Hematopoietic multipotent progenitor cell treated with erythropoietin and hydrocortisone succinate and interleukin-3 and kit ligand, for 4 days (in vitro differentiated cells): ENCODE measurements around the gene LGI2.
A peak's percentile ranks its signal among the peaks of the same experiment; 100 is the strongest.
"Not testable (repeated sequence)": the region's sequence is repeated elsewhere in the genome, so short reads cannot be mapped to it uniquely, and the experiment has no call there.

Experiments
- DNase-seq: peaks from one replicate; pipeline ENCODE4 v3.0.0-alpha.2; 2015

Gene LGI2

GRCh38 chr4:25043548-25043947, 12.8 kb upstream of the LGI2 start:
- DNase-seq, result no peak

- DNase-seq, result no peak
Observed at GRCh38 chr4:25033526-25033925, 2.8 kb upstream of the LGI2 start.

DNA sequence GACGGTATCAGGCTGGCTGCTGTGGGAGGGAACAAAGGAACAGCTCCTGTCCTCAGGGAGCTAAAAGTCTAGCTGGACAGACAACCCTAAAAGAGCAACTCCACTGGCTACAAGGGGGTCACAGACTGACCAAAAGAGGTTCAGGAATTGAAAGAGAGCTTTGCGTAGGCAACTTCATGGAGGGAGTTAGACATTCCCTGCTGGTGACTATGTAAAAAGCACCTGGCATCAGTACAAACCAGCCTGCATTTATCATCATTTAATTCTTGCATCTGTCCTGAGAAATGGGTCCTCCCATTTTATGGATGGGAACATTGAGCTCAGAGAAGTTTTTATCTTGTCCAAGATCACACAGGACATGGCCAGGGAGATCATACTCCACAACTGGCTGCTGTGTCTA, 1.4 kb upstream of the LGI2 start:
- DNase-seq, result no peak

- peak; percentile 8 for DNase-seq
Observed at GRCh38 chr4:25031077-25031621, 403 bp upstream of the LGI2 start.

- DNase-seq, result no peak
Observed at GRCh38 chr4:25029479-25030276, 1.1 kb downstream of the LGI2 start.

DNA sequence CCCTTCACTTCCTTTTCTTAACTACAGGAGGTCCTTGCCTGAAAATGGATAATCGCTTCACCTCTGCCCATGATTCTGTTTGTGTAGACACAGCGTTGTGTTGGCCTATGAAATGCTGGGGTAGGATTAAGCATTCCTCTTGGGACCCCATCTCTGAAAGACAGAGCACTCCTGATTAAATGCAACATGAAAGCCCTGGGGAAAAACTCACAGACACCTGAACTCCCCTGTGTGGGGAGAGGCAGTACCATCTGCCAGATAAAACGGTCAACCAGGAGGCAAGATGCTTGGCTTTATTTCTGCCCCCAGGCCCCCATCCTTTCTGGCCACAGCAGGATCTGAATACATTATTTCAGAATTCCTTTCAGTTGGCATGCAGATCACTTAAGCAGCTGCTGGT, 1.9 kb downstream of the LGI2 start:
- DNase-seq, result no peak

DNA sequence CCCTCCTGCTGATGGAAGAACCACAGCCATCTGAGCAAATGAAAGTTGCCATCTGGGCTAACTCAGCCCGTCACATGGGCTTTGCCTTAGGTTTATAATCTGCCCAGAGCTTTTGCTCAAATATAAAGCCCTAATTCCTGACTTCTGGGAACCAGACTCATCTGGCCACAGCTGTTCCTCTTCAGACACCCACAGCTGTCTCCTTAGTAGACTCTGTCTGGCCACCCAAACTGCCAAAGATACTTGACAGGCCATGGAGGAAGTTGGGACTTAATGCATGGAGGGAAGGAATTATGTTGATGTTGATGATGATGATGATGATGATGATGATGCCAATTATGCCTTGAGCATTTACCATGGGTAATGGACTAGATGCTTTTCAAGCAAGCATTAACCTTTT, 8.0 kb downstream of the LGI2 start:
- no peak for DNase-seq

DNA sequence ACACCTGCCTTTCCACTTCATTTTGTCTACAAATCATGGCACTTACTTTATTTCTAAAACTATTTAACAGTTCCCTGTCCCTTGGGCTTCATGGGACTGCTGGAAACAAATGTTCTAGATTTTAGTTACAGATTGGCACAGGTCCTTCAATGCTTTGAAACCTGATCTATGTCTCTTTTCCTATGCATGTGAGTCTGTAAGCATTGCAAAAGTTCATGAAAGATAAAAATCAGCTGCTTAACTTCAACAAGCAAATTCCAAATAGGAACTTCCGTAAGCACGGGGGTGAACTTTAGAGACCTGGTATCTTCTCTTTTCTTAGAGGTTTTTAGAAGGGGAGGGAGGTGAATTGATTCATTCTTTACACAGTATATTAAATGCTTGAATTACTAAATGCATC, 9.5 kb downstream of the LGI2 start:
- DNase-seq, result no peak

DNA sequence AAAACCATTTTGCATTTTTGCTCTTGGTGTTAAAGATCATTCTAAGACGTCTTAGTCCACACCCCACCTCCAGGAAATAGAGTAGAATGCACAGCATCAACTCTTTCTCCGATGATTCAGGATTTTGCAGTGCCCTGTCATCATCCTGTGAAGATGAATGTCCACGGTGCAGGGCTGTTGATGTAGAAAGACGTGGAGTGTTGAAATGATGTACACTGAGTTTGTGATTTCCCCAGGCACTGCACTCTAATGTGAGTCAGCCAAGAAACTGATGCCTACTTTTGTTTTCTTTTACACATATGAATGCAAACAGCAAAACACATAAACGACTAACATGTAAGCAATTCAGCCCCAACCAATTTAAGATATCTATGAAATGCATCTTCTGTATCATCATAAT, 10.5 kb downstream of the LGI2 start:
- no peak for DNase-seq

DNA sequence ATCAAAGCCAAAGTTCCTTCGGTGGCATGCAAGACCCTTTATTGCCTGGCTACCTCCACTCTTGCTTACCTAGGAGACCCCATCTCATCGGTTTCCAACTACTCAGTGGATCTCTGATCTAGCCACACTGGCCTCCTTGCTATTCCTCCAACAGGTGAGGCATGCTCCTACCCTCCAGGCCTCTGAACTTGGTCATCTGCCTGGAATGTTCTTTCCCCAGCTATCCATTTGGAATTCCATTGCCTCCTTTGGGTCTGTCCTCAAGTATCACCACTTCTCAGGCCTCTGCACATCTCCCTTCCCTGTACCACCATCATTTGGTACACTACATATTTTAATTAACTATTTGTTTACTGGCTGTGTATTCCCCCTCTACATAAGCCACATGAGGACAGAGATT, 11.2 kb downstream of the LGI2 start:
- DNase-seq, result no peak

- DNase-seq, result no peak
Observed at GRCh38 chr4:25015012-25015411, 15.7 kb downstream of the LGI2 start.

DNA sequence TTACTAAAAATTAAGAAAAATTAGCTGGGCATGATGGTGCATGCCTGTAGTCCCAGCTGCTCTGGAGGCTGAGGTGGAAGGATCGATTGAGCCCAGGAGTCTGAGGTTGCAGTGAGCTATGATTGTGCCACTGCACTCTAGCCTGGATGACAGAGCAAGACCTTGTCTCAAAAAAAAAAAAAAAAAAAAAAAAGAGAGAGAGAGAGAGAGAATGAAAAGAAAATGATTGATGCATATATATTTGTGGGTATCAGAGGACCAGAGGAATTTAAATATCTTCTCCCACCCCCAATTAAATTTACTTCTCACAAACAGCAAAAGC, 16.1 kb downstream of the LGI2 start:
- not testable (repeated sequence) for DNase-seq

DNA sequence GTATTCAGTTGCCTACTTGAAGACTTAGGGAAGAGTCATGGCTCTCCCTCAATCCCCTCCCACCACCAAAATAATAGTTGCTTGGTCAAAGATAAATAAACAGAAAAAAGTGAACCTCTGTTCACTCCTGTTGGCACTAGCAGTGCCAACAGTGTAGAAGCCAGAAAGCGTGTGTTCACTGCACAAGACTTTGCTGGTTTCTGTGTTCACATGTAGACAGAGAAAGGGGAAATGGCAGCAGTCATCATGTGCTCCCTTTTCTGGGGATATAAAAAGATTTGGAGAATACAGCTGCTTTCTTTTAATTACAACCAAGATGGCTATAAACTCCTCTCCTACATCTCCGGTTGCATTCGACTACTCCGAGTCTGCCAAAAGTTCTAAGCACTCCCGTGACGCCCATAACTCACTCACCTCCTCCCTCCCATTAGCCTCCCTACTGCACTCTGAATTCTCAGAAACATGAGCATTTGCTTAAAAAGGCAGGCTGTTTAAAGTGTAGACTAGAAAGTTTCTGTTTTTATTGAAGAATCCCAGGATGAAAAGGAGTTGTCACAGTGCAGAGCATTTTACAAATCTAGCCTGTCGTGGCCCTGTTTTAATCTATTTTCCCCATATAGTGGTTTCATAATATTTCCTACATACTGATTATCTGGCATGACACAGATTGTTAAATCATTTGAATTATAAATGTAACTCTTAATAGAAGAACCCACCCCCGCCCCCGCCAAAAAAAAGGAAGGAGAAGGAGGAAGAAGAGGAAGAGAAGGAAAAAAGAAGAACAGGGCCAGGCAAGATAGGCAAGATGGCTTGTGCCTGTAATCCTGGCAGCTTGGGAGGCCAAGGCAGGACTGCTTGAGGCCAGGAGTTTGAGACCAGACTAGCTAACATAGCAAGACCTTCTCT, 16.7 kb downstream of the LGI2 start:
- no peak for DNase-seq

GRCh38 chr4:25012655-25013054, 18.1 kb downstream of the LGI2 start:
- DNase-seq, result no peak

- no peak for DNase-seq
Observed at GRCh38 chr4:25011135-25011866, 19.4 kb downstream of the LGI2 start.

DNA sequence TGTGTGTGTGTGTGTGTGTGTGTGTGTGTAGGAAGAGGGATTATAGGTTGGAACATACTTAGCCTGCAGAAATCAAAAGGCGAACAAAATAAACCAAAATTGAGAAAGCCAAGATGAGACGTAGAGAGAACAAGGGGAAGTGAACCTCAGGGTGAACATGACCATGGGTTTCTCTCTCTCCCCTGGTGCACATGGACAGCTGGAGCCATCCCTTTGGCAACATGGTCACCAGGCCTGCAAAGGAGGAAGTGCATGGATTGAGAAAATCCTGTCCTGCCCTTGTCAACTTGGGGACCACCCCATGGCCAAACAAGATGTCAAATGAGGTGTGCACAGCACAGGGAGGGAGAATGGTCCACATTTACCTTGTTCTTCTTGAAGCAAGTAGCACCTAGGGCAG, 23.1 kb downstream of the LGI2 start:
- no peak for DNase-seq

DNA sequence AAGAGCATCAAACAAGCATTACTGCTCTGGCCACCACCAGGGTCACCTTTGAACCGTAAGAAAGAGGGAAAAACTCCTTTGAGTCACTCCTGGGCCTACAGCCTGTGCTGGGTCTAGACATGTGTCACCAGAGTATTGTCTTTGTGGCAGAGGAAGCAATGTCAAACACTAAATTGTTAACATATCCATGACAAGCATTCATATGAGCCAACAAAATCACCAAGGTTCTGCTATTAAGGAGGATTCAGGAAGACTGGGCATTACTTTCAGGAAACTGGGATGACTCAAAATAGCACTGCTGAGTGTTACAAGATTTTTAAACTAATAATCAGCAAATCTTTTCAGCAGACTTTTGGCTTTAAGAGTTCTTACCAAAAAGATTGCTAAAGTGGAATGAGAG, 28.1 kb downstream of the LGI2 start:
- DNase-seq, result no peak

- peak; percentile 17 for DNase-seq
Observed at GRCh38 chr4:25001509-25001908, 29.2 kb downstream of the LGI2 start.

GRCh38 chr4:25000639-25001038, 30.1 kb downstream of the LGI2 start:
- DNase-seq, result no peak

DNA sequence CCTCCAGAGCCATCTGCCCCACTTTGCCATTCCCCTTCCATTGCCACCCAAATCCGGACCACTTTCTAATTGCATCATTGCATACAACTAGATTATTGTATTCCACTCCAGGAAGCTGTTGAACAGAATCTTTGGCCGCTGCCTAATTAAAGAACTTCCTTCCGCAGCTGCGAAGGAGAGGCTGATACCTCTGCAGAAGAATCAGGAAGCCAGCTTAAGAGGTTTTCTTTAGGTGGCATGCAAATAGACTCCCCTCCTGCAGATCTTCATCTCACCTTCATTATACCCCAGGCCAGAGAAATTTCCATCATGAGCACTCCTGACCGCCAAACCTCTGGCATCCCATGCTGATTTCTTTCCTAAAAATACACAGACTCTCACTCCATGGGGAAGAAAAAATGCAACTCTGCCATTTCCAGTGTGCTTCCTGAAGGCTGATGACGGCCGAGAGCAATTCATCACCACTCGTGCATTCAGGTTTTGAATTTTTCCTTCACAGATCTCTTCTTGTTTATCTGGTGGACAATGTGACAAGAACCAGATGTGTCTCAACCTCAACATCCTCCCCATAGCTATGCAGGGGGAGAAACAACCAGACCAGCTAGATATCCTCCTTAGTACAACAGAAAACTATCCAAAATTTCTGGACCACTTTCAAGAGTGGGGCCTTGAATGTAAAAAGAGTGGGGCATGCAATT, 31.2 kb downstream of the LGI2 start:
- DNase-seq, result peak; percentile 39

DNA sequence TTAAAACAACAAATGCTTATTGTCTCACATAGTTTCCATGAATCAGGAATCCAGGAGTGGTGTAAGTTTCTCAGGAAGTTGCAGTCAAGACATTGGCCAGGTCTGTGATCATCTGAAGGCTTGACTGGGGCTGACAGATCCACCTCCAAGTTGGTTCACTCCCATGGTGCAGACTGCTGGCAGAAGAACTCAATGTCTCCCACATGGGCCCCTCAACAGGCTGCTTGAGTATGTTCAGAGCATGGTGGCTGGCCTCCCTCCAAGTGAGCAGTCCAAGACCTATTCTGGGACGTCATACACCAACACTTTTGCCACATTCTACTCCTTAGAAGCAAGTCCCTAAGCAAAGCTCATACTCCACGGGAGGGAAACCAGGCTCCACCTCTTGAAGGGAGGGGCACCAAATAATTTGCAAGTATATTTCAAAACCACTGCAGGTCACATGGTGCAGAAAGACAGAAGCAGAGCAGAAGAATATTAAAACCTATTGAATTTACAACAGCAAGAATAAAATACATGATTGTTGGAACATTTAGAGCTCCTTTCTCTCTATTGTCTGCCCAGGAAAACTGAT, 35.3 kb downstream of the LGI2 start:
- no peak for DNase-seq

GRCh38 chr4:24993551-24994080, 37.1 kb downstream of the LGI2 start:
- no peak for DNase-seq
